B cell (primary cell): ENCODE data around the gene ZNF423. TPM values are rescaled to one million over a fixed set of nuclear protein-coding genes. Genes with fewer than 3 reads are reported as not detected.
"Not testable (repeated sequence)": the region's sequence is repeated elsewhere in the genome, so short reads cannot be mapped to it uniquely, and the experiment has no call there.

ENCODE experiments used
- ATAC-seq: fragments of 200-7000 bp; cut with Tn5 transposase; one replicate; pipeline ENCODE4 v1.10.0; 2021; ENCODE audit warnings: low read depth, mild to moderate bottlenecking, moderate number of reproducible peaks, moderate library complexity
- CTCF ChIA-PET: fragments of 350-600 bp; sonication (Branson Sonifier 250); formaldehyde crosslinking; loops from one replicate; lab custom pipeline; 2021; ENCODE audit warnings: antibody characterized with exemption, inconsistent platforms; lab: Charles Lee
- POLR2A ChIA-PET: fragments of 350-600 bp; sonication (Branson Sonifier 250); formaldehyde crosslinking; loops from one replicate; lab custom pipeline; 2021; ENCODE audit warnings: antibody characterized with exemption; lab: Charles Lee
- DNase-seq: peaks from one replicate; pipeline ENCODE4 v3.0.0; 2013
- H2AFZ ChIP-seq: 2 replicates; pipeline ENCODE4 v1.6.1; 2012; ENCODE audit warnings: mild to moderate bottlenecking, low read depth, low read length; ENCODE audit not compliant: insufficient read depth, poor library complexity, severe bottlenecking
- H3K27ac ChIP-seq, 2 donors: 1 replicate in 1 of 2; 2 replicates in 1 of 2; pipeline ENCODE4 v1.5.1; 2012 to 2013; ENCODE audit warnings: low read length in 2 of 2, mild to moderate bottlenecking in 2 of 2, moderate library complexity in 1 of 2
- H3K27me3 ChIP-seq, 4 experiments: fragments of 200-600 bp in 1 of 4; sonication (generic) in 1 of 4; replicated peaks in 1 of 4; 1 replicate in 2 of 4; 2 replicates in 2 of 4; pipeline versions ENCODE4 v1.6.1 to v1.7.0; 2013 to 2016; ENCODE audit warnings: low read length in 3 of 4, mild to moderate bottlenecking in 2 of 4, mixed read lengths in 1 of 4, moderate library complexity in 1 of 4; ENCODE audit not compliant: insufficient read depth in 4 of 4, control insufficient read depth in 3 of 4; ENCODE audit errors: control extremely low read depth in 1 of 4
- H3K36me3 ChIP-seq, 2 experiments: replicated peaks in 1 of 2; 1 replicate in 1 of 2; 2 replicates in 1 of 2; pipeline versions ENCODE4 v1.6.1 to v1.7.1; 2013; ENCODE audit warnings: low read length in 1 of 2; ENCODE audit not compliant: insufficient read depth in 2 of 2, control insufficient read depth in 1 of 2; ENCODE audit errors: control extremely low read depth in 1 of 2, extremely low read depth in 1 of 2
- H3K4me1 ChIP-seq, 2 donors: fragments of 200-600 bp in 1 of 2; sonication (generic) in 1 of 2; 1 replicate in 1 of 2; 2 replicates in 1 of 2; pipeline versions ENCODE4 v1.5.1 to v1.6.1; 2013 to 2017; ENCODE audit warnings: low read length in 2 of 2; ENCODE audit not compliant: control insufficient read depth in 2 of 2, insufficient read depth in 2 of 2
- H3K4me2 ChIP-seq: replicated peaks from 2 replicates; pipeline ENCODE3; 2012; ENCODE audit warnings: mild to moderate bottlenecking, low read depth, low read length; ENCODE audit not compliant: poor library complexity, severe bottlenecking
- H3K4me3 ChIP-seq, 5 experiments: fragments of 200-600 bp in 1 of 5; sonication (generic) in 1 of 5; 1 replicate in 3 of 5; 2 replicates in 2 of 5; pipeline versions ENCODE4 v1.5.1 to v1.7.0; 2011 to 2016; ENCODE audit warnings: low read length in 4 of 5, mild to moderate bottlenecking in 4 of 5, low read depth in 2 of 5, control low read depth in 1 of 5, moderate library complexity in 1 of 5; ENCODE audit not compliant: insufficient read depth in 1 of 5; ENCODE audit errors: control extremely low read depth in 1 of 5, extremely low read depth in 1 of 5
- H3K79me2 ChIP-seq: fragments of 200-600 bp; sonication (generic); one replicate; pipeline ENCODE4 v1.6.0; 2016; ENCODE audit warnings: low read length; ENCODE audit not compliant: control insufficient read depth, insufficient read depth
- H3K9ac ChIP-seq: fragments of 200-600 bp; sonication (generic); 2 replicates; pipeline ENCODE4 v1.6.1; 2017; ENCODE audit warnings: mild to moderate bottlenecking, low read length, moderate library complexity
- H3K9me3 ChIP-seq, 3 donors: one replicate each; pipeline versions ENCODE4 v1.6.1 to v1.7.1; 2013; ENCODE audit warnings: low read length in 2 of 3; ENCODE audit not compliant: control insufficient read depth in 2 of 3, insufficient read depth in 1 of 3; ENCODE audit errors: control extremely low read depth in 1 of 3
- H4K20me1 ChIP-seq: 2 replicates; pipeline ENCODE4 v1.6.0; 2012; ENCODE audit warnings: mild to moderate bottlenecking, low read length; ENCODE audit not compliant: insufficient read depth, control insufficient read depth, poor library complexity, severe bottlenecking
- H3K27ac Mint-ChIP-seq: one replicate; pipeline ENCODE4 v1.8.0; 2021; ENCODE audit warnings: mixed read lengths
- H3K27me3 Mint-ChIP-seq: one replicate; pipeline ENCODE4 v1.8.0; 2021; ENCODE audit warnings: mixed read lengths
- H3K4me1 Mint-ChIP-seq: one replicate; pipeline ENCODE4 v1.8.0; 2021; ENCODE audit warnings: mixed read lengths
- H3K4me3 Mint-ChIP-seq: one replicate; pipeline ENCODE4 v1.8.0; 2021; ENCODE audit warnings: mixed read lengths
- H3K9me3 Mint-ChIP-seq: one replicate; pipeline ENCODE4 v1.8.0; 2022; ENCODE audit warnings: mixed read lengths; ENCODE audit not compliant: insufficient read depth
- EZH2 ChIP-seq: IDR thresholded peaks from 2 replicates; pipeline ENCODE4 v1.6.1; 2012; ENCODE audit warnings: borderline replicate concordance, low read depth, mild to moderate bottlenecking, moderate library complexity, low read length; ENCODE audit not compliant: insufficient read depth, poor library complexity, severe bottlenecking
- WGBS: methylation state at CpG from one replicate; pipeline ENCODE4 v1.1.5; 2013; ENCODE audit warnings: missing lambda C conversion rate; ENCODE audit not compliant: insufficient coverage; 5-methylcytosine and 5-hydroxymethylcytosine counted together
- intact Hi-C: fragments of 100-400 bp; cut with micrococcal nuclease; formaldehyde crosslinking; loops from one replicate; pipeline ENCODE4 v1.10.0; 2022
- polyA plus RNA-seq: library from polyadenylated mRNA; depleted of rRNA; stranded (reverse); fragments of >200 nt; gene quantifications from 2 replicates; pipeline ENCODE4 v1.2.3, GENCODE V29; 2012
- total RNA-seq, 2 donors: library from RNA; stranded (reverse); fragments of 120-200 nt in 1 of 2; gene quantifications; 1 replicate in 1 of 2; 2 replicates in 1 of 2; pipeline versions ENCODE4 v1.2.3 to v1.2.4, GENCODE V29; 2013 to 2022
- TF ChIP-seq, protein P1 (sequence below): fragments of 200-600 bp; IDR thresholded peaks from one replicate; pipeline ENCODE4 v1.8.0; 2022; ENCODE audit warnings: antibody characterized with exemption, mild to moderate bottlenecking

The ZNF423 gene
- total and polyA plus RNA-seq, 2 donors (not counting 1 experiment from before 2014, with no cell fraction given), result not detected

GRCh38 chr16:49506058-49507013 is 349.6 kb downstream of the ZNF423 start:
- CTCF ChIA-PET, intact Hi-C loops: not testable (repeated sequence)

DNA sequence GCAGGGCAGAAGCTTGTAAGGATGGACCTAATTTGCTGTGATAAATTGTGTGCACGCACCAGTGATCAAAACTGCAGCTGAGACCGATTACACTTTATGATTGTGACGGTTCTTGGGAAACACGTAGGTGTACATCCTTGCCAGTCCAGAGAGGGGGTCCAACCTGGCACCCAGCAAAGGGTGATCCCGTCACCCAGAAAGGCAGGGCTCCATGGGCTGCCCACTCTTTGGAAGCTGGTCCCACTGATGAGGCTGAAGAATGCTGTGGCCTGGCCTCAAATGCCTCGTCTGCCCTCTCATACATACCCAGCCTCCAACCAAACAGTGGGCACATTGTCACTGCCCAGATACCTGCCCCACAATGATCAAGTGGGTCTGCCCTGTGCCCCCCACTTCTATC is 350.4 kb downstream of the ZNF423 start:
- no peak for DNase-seq
- H3K27ac ChIP-seq, result no peak overlapping the region
- Mint-ChIP-seq H3K27me3 (peaks cover 10% of the 10 kb centered on the region), H3K4me1 (peaks cover 23% of the 10 kb centered on the region), H3K4me3 (no peak overlapping the region), H3K27ac (no peak overlapping the region), H3K9me3 (peaks cover 3% of the 10 kb centered on the region)
- no peaks in the 10 kb centered on the region for H3K36me3 ChIP-seq
- H4K20me1 ChIP-seq, result no peaks in the 10 kb centered on the region
- ATAC-seq, result no peak
- H3K27me3 ChIP-seq, result no peaks in the 10 kb centered on the region
- no peak overlapping the region for H3K4me3 ChIP-seq
- no peak overlapping the region for H3K9ac ChIP-seq
- WGBS, result 56% methylated on average over 6 of the region's 6 CpGs
- ChIA-PET CTCF (interaction anchor here (0.7 kb wide), 1 partner anchor 40 kb away, joined by 3 read pairs; no protein-coding TSS in a partner anchor), POLR2A (no interaction called here)
- H3K4me2 ChIP-seq, result no peak overlapping the region
- H3K9me3 ChIP-seq, result no peaks in the 10 kb centered on the region
- no peak overlapping the region for H2AFZ ChIP-seq
- TF ChIP-seq, protein P1, sequence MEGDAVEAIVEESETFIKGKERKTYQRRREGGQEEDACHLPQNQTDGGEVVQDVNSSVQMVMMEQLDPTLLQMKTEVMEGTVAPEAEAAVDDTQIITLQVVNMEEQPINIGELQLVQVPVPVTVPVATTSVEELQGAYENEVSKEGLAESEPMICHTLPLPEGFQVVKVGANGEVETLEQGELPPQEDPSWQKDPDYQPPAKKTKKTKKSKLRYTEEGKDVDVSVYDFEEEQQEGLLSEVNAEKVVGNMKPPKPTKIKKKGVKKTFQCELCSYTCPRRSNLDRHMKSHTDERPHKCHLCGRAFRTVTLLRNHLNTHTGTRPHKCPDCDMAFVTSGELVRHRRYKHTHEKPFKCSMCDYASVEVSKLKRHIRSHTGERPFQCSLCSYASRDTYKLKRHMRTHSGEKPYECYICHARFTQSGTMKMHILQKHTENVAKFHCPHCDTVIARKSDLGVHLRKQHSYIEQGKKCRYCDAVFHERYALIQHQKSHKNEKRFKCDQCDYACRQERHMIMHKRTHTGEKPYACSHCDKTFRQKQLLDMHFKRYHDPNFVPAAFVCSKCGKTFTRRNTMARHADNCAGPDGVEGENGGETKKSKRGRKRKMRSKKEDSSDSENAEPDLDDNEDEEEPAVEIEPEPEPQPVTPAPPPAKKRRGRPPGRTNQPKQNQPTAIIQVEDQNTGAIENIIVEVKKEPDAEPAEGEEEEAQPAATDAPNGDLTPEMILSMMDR, result no peak
- no peak for TF ChIP-seq EZH2
- H3K79me2 ChIP-seq, result no peaks in the 10 kb centered on the region
- peaks cover 15 to 16% of the 10 kb centered on the region in 2 donors for H3K4me1 ChIP-seq
- intact Hi-C loops, result no loop called here

More at GRCh38 chr16:49506058-49507013, 349.6 kb downstream of the ZNF423 start:
- H3K36me3 ChIP-seq, H3K79me2 ChIP-seq, H2AFZ ChIP-seq, H3K4me3 ChIP-seq, H3K27ac ChIP-seq, H3K9ac ChIP-seq, H3K27me3 ChIP-seq, H3K27me3 Mint-ChIP-seq, POLR2A ChIA-PET, H3K9me3 ChIP-seq, H4K20me1 ChIP-seq, H3K4me2 ChIP-seq, H3K9me3 Mint-ChIP-seq, ATAC-seq, H3K4me3 Mint-ChIP-seq, DNase-seq, H3K27ac Mint-ChIP-seq: not testable (repeated sequence)
- H3K4me1 ChIP-seq, result peaks cover 15 to 16% of the 10 kb centered on the region in 2 donors
- peaks cover 23% of the 10 kb centered on the region for H3K4me1 Mint-ChIP-seq
- 80% methylated on average over 7 of the region's 8 CpGs for WGBS
